PFSK-1 (cell line): ENCODE data around the gene TFCP2L1.

ENCODE experiments used
- FOXP2 ChIP-seq: optimal IDR thresholded peaks from 2 replicates; pipeline ENCODE3; 2011; ENCODE audit warnings: borderline replicate concordance, control low read depth, inconsistent platforms; ENCODE audit not compliant: insufficient read depth; ENCODE audit errors: extremely low read length, extremely low read depth
- POLR2AphosphoS5 ChIP-seq: IDR thresholded peaks from 2 replicates; pipeline ENCODE4 v1.6.1; 2012; ENCODE audit warnings: low read depth, mild to moderate bottlenecking, control low read depth, low read length, moderate library complexity
- SIN3A ChIP-seq: IDR thresholded peaks from 2 replicates; pipeline ENCODE4 v1.6.1; 2012; ENCODE audit warnings: mild to moderate bottlenecking, low read length, moderate library complexity, borderline replicate concordance; ENCODE audit not compliant: insufficient read depth
- TAF1 ChIP-seq: IDR thresholded peaks from 2 replicates; pipeline ENCODE4 v1.6.1; 2012; ENCODE audit warnings: low read length, control low read depth, borderline replicate concordance; ENCODE audit not compliant: insufficient read depth
- TF ChIP-seq, protein P1 (sequence below), 2 experiments: IDR thresholded peaks; 2 replicates each; pipeline versions ENCODE4 v1.6.1 to v1.8.0; 2011 to 2012; ENCODE audit warnings: low read depth in 2 of 2, low read length in 2 of 2, control low read depth in 1 of 2, inconsistent platforms in 1 of 2, mild to moderate bottlenecking in 1 of 2, moderate library complexity in 1 of 2; ENCODE audit not compliant: insufficient read depth in 1 of 2

- TF ChIP-seq TAF1 (no peak), POLR2AphosphoS5 (no peak), SIN3A (no peak), FOXP2 (no peak)
- TF ChIP-seq, protein P1, sequence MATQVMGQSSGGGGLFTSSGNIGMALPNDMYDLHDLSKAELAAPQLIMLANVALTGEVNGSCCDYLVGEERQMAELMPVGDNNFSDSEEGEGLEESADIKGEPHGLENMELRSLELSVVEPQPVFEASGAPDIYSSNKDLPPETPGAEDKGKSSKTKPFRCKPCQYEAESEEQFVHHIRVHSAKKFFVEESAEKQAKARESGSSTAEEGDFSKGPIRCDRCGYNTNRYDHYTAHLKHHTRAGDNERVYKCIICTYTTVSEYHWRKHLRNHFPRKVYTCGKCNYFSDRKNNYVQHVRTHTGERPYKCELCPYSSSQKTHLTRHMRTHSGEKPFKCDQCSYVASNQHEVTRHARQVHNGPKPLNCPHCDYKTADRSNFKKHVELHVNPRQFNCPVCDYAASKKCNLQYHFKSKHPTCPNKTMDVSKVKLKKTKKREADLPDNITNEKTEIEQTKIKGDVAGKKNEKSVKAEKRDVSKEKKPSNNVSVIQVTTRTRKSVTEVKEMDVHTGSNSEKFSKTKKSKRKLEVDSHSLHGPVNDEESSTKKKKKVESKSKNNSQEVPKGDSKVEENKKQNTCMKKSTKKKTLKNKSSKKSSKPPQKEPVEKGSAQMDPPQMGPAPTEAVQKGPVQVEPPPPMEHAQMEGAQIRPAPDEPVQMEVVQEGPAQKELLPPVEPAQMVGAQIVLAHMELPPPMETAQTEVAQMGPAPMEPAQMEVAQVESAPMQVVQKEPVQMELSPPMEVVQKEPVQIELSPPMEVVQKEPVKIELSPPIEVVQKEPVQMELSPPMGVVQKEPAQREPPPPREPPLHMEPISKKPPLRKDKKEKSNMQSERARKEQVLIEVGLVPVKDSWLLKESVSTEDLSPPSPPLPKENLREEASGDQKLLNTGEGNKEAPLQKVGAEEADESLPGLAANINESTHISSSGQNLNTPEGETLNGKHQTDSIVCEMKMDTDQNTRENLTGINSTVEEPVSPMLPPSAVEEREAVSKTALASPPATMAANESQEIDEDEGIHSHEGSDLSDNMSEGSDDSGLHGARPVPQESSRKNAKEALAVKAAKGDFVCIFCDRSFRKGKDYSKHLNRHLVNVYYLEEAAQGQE (IDR thresholded peaks at IDR 0.05; ENCODE audit: insufficient read depth in 1 of 2, low read depth in 2 of 2, low read length in 2 of 2) = no peak
Measured at GRCh38 chr2:121284463-121285449, at the start of gene TFCP2L1.
